Right kidney (tissue), 9 donors: Measurements from ENCODE around the gene CDKN3.

Experiments used
- DNase-seq: peaks from one replicate; pipeline ENCODE4 v3.0.0-alpha.2; 2016
- long read RNA-seq, 8 donors: transcript quantifications; one replicate each; lab custom pipeline, GENCODE V29; 2026

CDKN3 gene
- long read RNA-seq, donor 1, transcript CDKN3-202 (8 exons, 893 nt), result major isoform, 11 of 11 reads
- long read RNA-seq, donor 1, partial matches to known transcripts, result 0 of 11 reads
- long read RNA-seq, donor 1, other reads (novel, unspliced or antisense), result 0 of 11 reads
- long read RNA-seq, donor 2, partial matches to known transcripts, result 0 of 4 reads
- long read RNA-seq, donor 2, other reads (novel, unspliced or antisense), result 0 of 4 reads
- long read RNA-seq, donor 3, partial matches to known transcripts, result 0 of 4 reads
- long read RNA-seq, donor 3, other reads (novel, unspliced or antisense), result 0 of 4 reads
- long read RNA-seq, donor 4, transcript CDKN3-202 (8 exons, 893 nt), result major isoform, 5 of 5 reads
- long read RNA-seq, donor 4, partial matches to known transcripts, result 0 of 5 reads
- long read RNA-seq, donor 4, other reads (novel, unspliced or antisense), result 0 of 5 reads
- long read RNA-seq, donor 5, transcript CDKN3-202 (8 exons, 893 nt), result major isoform, 13 of 13 reads
- long read RNA-seq, donor 5, partial matches to known transcripts, result 0 of 13 reads
- long read RNA-seq, donor 5, other reads (novel, unspliced or antisense), result 0 of 13 reads
- long read RNA-seq, donor 6, partial matches to known transcripts, result 129 of 134 reads
- long read RNA-seq, donor 6, other reads (novel, unspliced or antisense), result 0 of 134 reads
- long read RNA-seq, donor 7, result 0 reads
- long read RNA-seq, donor 8, transcript CDKN3-202 (8 exons, 893 nt), result major isoform, 6 of 141 reads
- long read RNA-seq, donor 8, partial matches to known transcripts, result 23 of 141 reads
- long read RNA-seq, donor 8, other reads (novel, unspliced or antisense), result 112 of 141 reads

- DNase-seq, result peak; percentile 89
Measured at GRCh38 chr14:54396493-54397335, at the start of gene CDKN3. CDKN3 (plus strand) TSS chr14:54397007; CDS start chr14:54397069, 62 bp downstream.

DNA sequence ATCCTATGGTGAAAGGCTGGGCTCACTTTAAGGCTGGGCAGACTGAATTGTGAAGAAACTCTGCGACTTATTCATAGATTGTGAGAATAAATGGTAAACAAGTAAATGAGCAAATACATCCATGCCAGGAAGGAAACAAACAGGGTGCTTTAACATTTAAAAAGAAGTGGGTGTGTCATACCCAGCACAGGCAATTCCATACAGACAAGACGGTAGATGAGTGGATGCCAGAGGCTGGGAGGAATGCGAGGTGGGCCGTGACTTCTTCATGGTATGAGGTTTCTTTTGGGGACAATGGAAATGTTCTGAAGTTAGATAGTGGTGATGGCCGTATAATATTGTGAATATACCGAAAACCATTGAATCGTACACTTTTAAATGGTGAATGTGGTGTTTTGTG, 49.8 kb upstream of the CDKN3 start:
- DNase-seq, result no peak

- peak; percentile 34 for DNase-seq
Measured at GRCh38 chr14:54348001-54348611, 48.7 kb upstream of the CDKN3 start.

- no peak for DNase-seq
Measured at GRCh38 chr14:54348923-54349620, 47.7 kb upstream of the CDKN3 start.

GRCh38 chr14:54349713-54350112, 47.1 kb upstream of the CDKN3 start:
- no peak for DNase-seq

- DNase-seq, result no peak
Measured at GRCh38 chr14:54350203-54350602, 46.6 kb upstream of the CDKN3 start.

DNA sequence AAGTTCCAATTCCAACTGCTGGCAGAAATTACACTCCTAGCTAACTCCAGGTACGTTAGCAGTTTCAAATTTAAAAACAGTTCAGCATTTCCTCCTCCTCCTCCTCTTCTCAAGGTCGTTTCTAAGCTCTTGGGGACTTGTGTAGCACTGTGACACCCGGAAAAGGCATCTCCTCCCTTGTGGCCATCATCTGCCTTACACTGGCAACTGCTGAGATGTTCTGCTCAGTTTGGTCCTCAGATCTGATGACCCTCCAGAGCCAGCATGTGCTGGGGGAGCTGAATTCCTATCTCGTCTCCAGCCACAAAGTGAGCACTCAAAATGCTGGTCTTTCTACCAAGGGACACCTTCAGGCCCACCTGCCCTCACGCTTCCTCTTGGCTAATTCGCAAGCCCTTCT, 43.5 kb upstream of the CDKN3 start:
- no peak for DNase-seq

DNA sequence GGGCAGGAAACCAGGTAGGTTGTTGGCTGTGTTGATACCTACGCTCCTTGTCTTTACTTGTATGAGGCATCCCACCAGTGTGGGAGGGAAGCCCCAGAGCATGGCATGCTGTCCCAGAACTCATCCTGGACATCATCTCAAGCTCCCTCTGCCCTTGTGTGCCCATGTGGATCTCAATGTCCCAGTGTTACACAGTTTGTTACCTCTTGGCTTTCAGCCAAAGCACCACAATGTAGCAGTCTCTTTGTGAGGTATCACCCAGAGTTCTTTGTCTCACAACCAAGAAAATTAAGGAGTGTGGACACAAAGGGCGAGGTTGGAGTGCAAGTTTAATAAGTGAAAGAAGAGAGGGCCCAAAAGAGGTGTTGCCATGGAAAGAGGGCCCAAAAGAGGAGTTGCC, 43.1 kb upstream of the CDKN3 start:
- no peak for DNase-seq

GRCh38 chr14:54354096-54354495, 42.7 kb upstream of the CDKN3 start:
- DNase-seq, result no peak

GRCh38 chr14:54354968-54355641, 41.7 kb upstream of the CDKN3 start:
- DNase-seq, result no peak

- DNase-seq, result no peak
Measured at GRCh38 chr14:54355698-54356097, 41.1 kb upstream of the CDKN3 start.

GRCh38 chr14:54356172-54356571, 40.6 kb upstream of the CDKN3 start:
- no peak for DNase-seq

GRCh38 chr14:54360667-54361066, 36.1 kb upstream of the CDKN3 start:
- DNase-seq, result no peak

DNA sequence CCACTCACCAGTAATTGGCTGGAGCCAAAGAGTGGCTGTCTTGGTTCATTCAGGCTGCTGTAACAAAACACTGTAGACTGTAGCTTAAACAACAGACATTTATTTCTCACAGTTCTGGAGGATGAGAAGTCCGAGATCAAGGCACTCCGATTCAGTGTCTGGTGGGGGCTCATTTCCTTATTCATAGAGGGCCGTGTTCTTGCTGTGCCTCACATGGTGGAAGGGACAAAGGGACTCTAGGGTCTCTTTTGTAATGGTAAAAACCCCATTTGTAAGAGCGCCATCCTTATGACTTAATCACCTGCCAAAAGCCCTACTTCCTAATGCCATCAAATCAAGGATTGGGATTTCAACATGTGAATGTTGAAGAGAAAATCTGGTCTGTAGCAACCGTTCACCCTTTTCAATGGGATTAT, 34.7 kb upstream of the CDKN3 start:
- no peak for DNase-seq

GRCh38 chr14:54362759-54363437, 33.9 kb upstream of the CDKN3 start:
- no peak for DNase-seq

DNA sequence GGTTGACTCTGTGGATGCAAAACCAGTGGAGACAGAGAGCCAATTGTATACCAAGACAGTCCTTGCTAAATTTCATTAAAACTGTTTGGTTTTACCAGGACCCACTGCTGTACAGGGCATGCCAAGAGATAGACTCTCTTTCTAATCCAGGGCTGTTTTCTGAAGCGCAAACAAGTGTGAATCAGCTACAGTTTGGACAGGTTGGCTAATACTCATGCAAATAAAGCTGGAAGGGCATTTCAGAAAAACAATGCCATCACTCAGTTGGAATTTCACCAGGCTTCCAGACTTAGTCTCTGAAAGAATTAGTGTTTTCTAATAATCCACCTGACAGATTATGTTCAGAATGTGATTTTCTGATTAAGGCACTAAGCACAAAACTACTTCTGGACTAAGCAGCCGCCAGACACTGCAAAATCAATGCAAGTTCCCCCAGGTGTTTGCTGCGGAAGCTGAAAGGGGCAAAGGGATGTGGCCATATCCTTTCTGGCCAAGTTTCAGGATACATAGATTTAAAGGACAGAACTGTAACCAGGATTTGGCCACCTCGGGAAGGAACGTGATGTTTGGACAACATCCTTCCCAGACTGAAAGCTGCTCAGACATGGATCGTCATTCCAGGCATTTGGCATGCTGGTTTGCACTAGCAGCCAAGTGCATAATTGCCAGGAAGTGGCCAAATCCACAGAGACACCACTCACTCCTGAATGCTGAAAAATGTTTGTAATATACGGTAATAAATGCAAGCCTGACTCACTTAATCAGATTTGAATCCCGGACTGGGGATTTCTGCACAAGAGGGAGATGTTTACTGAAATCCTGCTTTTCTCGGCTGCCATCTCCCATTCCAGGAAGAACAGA, 32.0 kb upstream of the CDKN3 start:
- no peak for DNase-seq

DNA sequence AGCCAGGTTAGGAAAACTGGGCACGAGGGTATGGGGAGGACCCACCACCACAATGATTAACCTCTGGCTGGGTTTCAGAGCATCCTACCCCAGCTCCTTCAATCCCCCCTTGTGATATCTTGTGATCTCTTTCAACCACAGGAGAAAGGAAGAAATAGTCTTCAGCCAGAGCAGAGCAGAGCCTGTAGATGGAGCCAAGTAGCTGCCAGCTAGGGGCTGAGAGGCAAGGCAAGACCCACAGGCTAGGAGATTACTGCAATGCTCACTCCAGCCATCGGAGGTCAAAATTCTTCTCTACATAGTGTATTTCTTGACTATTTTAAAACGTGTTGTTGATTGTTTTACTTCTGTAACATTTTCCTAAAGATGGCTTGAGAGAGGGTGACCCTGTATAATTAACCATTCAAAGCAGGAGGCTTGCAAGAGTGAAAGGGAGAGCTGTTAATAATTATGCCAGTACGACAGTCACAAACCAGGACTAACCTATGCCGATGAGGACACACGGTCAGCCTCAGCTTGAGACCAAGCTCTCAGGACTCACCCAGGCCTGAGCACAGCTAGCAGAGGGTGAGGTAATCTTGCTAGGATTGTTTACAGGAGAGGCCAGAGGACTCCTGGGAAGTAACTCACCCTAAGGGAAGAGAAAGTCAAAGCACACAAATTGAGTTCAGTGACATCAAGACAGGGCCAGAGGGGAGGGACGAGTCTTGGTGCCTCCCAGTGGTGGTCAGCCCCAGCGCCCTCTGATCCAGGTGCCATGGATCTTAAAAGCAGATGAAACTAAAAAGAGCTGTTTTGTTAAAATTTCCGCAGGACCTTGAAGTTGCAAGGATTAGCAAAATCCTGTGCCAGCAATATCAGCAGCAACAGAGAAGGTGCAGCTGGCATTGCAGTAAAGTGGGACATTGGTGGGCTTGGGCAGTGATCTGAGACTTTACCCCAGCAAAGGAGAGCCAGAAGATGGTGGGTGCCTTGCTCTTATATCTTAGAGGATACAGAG, 29.8 kb upstream of the CDKN3 start:
- peak; percentile 42 for DNase-seq

GRCh38 chr14:54368291-54368690, 28.5 kb upstream of the CDKN3 start:
- DNase-seq, result no peak
